SK-N-SH (cell line): ENCODE data around the gene SYT1.

Source experiments
- CHD2 ChIP-seq: fragments of 150-350 bp; IDR thresholded peaks from 2 replicates; pipeline ENCODE4 v1.6.1; 2018; ENCODE audit warnings: low read length; ENCODE audit not compliant: partially characterized antibody
- EP300 ChIP-seq, 2 experiments: IDR thresholded peaks; 2 replicates each; pipeline versions ENCODE4 v1.4.0 to v1.6.1; 2012; ENCODE audit warnings: borderline replicate concordance in 1 of 2, low read depth in 1 of 2, low read length in 1 of 2
- GABPA ChIP-seq: IDR thresholded peaks from 2 replicates; pipeline ENCODE4 v1.4.0; 2012; ENCODE audit warnings: low read depth, mild to moderate bottlenecking
- MEF2A ChIP-seq: IDR thresholded peaks from 2 replicates; pipeline ENCODE4 v1.4.0; 2012; ENCODE audit warnings: low read depth, borderline replicate concordance
- POLR2AphosphoS5 ChIP-seq: IDR thresholded peaks from 2 replicates; pipeline ENCODE4 v1.6.1; 2012; ENCODE audit warnings: low read depth, low read length
- RAD21 ChIP-seq: IDR thresholded peaks from 2 replicates; pipeline ENCODE4 v1.6.1; 2012; ENCODE audit warnings: mild to moderate bottlenecking, low read length
- RXRA ChIP-seq: IDR thresholded peaks from 2 replicates; pipeline ENCODE4 v1.4.0; 2012; ENCODE audit warnings: low read depth, mild to moderate bottlenecking, borderline replicate concordance
- YY1 ChIP-seq: IDR thresholded peaks from 2 replicates; pipeline ENCODE4 v1.4.0; 2012; ENCODE audit warnings: low read depth, mild to moderate bottlenecking
- TF ChIP-seq, protein P1 (sequence below): fragments of 200-600 bp; sonication (generic); IDR thresholded peaks from 2 replicates; pipeline ENCODE4 v1.6.1; 2017; ENCODE audit warnings: antibody characterized with exemption, mild to moderate bottlenecking, moderate library complexity
- TF ChIP-seq, protein P2 (sequence below): fragments of 150-350 bp; IDR thresholded peaks from 2 replicates; pipeline ENCODE4 v1.6.1; 2017; ENCODE audit warnings: antibody characterized with exemption, low read length, low read depth, borderline replicate concordance

DNA sequence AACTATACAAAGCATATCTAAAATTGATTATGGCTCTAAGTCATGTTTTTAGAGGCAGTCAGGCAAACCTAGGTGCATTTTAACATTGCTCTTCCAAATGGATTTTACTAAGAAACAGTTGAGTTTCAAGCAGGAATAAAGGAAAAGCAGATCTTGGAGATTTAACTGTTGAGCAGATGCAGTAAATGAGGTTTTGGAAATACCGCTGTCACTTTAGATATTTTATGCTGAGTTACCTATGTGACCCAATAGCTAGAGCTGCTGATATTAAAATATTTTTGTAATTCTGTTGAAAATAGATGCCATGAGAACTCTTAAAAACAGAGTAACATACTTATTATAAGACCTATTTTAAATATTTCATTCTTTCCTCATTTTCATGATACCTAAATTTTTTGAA is 181.4 kb downstream of the SYT1 start:
- TF ChIP-seq, protein P1, sequence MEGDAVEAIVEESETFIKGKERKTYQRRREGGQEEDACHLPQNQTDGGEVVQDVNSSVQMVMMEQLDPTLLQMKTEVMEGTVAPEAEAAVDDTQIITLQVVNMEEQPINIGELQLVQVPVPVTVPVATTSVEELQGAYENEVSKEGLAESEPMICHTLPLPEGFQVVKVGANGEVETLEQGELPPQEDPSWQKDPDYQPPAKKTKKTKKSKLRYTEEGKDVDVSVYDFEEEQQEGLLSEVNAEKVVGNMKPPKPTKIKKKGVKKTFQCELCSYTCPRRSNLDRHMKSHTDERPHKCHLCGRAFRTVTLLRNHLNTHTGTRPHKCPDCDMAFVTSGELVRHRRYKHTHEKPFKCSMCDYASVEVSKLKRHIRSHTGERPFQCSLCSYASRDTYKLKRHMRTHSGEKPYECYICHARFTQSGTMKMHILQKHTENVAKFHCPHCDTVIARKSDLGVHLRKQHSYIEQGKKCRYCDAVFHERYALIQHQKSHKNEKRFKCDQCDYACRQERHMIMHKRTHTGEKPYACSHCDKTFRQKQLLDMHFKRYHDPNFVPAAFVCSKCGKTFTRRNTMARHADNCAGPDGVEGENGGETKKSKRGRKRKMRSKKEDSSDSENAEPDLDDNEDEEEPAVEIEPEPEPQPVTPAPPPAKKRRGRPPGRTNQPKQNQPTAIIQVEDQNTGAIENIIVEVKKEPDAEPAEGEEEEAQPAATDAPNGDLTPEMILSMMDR, result no peak
- TF ChIP-seq RAD21, result no peak
- no peak for TF ChIP-seq GABPA
- no peak for TF ChIP-seq CHD2
- no peak for TF ChIP-seq POLR2AphosphoS5
- no peak for TF ChIP-seq YY1
- TF ChIP-seq RXRA, result no peak
- no peak for TF ChIP-seq EP300 (IDR thresholded peaks at IDR 0.05; ENCODE audit: borderline replicate concordance in 1 of 2, low read depth in 1 of 2, low read length in 1 of 2)
- TF ChIP-seq, protein P2, sequence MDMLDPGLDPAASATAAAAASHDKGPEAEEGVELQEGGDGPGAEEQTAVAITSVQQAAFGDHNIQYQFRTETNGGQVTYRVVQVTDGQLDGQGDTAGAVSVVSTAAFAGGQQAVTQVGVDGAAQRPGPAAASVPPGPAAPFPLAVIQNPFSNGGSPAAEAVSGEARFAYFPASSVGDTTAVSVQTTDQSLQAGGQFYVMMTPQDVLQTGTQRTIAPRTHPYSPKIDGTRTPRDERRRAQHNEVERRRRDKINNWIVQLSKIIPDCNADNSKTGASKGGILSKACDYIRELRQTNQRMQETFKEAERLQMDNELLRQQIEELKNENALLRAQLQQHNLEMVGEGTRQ, result no peak
- no peak for TF ChIP-seq MEF2A
